22Rv1 (cell line): ENCODE data around the gene CCDC28A.
A peak's percentile ranks its signal among the peaks of the same experiment; 100 is the strongest.

Source experiments
- H3K27ac ChIP-seq: fragments of 450-650 bp; 2 replicates; pipeline ENCODE4 v1.5.1; 2017
- ZFX ChIP-seq: fragments of 450-650 bp; IDR thresholded peaks from 2 replicates; pipeline ENCODE4 v1.6.1; 2017; ENCODE audit warnings: antibody characterized with exemption, borderline replicate concordance
- TF ChIP-seq, protein P1 (sequence below): fragments of 450-650 bp; IDR thresholded peaks from 2 replicates; pipeline ENCODE4 v1.5.1; 2017; ENCODE audit warnings: mild to moderate bottlenecking

Gene CCDC28A

DNA sequence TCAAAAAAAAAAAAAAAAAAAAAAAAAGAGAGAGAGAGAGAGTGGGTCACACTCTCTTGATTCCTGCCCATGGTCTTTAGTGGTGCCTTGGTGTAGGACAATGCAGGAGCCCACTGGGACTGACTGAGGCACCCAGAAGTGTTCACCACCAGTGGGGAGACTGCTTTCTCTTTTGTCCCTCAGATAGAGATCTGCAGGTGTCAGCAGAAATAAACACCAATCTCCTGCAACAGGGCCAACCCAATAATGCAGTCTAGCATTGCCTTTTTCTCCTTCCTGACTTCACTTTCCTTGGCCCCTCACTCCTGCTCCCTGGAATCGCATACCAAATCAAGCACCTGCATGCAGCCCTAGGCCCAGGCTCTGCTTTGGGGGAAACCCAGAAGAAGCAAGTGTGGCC lies 39.0 kb upstream of the CCDC28A start:
- TF ChIP-seq, protein P1, sequence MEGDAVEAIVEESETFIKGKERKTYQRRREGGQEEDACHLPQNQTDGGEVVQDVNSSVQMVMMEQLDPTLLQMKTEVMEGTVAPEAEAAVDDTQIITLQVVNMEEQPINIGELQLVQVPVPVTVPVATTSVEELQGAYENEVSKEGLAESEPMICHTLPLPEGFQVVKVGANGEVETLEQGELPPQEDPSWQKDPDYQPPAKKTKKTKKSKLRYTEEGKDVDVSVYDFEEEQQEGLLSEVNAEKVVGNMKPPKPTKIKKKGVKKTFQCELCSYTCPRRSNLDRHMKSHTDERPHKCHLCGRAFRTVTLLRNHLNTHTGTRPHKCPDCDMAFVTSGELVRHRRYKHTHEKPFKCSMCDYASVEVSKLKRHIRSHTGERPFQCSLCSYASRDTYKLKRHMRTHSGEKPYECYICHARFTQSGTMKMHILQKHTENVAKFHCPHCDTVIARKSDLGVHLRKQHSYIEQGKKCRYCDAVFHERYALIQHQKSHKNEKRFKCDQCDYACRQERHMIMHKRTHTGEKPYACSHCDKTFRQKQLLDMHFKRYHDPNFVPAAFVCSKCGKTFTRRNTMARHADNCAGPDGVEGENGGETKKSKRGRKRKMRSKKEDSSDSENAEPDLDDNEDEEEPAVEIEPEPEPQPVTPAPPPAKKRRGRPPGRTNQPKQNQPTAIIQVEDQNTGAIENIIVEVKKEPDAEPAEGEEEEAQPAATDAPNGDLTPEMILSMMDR = no peak
- no peak for TF ChIP-seq ZFX
- H3K27ac ChIP-seq = no peak overlapping the region

DNA sequence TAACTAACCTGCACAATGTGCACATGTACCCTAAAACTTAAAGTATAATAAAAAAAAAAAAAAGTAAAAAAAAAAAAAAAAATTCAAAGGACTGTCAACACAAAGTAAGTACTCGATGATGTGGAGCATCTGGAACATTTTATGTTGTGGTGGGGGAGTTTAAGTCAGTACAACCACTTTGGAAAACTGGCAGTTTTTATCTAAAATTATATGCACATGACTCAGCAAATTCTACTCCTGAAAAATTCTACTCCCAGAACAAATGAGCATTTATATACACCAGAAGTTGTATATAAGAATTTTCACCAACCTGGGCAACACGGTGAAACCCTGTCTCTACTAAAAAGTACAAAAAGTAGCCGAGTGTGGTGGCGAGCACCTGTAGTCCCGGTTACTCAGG lies 36.9 kb upstream of the CCDC28A start:
- TF ChIP-seq, protein P1 = no peak
- no peak for TF ChIP-seq ZFX

DNA sequence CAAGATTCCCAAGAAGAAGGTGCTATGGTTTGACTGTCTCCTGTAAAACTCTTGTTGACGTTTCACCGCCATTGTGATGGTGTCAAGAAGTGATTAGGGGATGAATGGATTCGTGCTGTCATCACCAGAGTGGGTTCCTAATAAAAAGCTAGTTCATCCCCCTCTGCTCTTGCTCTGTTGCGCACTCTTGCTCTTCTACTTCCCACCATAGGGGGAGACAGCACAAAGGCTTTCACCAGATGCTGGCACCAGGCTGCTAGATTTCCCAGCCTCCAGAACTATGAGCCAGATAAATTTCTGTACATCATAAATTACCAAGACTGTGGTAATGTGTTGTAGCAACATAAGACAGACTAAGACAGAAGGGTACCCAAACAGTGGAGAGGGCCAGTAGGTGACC lies 21.6 kb upstream of the CCDC28A start:
- no peak for TF ChIP-seq ZFX
- TF ChIP-seq, protein P1 = no peak

More for the DNA sequence above, 36.9 kb upstream of the CCDC28A start:
- no peak overlapping the region for H3K27ac ChIP-seq

DNA sequence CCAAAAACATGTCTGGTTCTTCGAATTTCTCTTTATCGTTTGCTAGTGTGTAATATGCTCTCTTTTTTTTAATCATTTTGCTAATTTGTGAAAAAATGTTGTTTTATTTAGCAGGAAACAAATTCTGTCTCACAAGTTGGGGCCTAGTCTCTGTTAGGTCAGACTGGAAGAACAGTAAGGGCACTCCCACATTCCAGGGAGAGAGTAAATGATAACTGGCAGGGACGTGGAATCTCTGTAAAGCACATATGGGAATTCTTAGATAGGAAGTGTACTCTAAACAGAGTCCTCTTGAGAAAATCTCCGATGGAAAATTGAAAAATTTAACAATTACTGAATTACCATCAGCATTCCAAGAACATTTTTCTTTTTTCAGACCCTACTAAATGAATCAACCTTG lies 16.4 kb upstream of the CCDC28A start:
- TF ChIP-seq, protein P1 = no peak
- no peak overlapping the region for H3K27ac ChIP-seq

More for the DNA sequence above, 21.6 kb upstream of the CCDC28A start:
- H3K27ac ChIP-seq = no peak overlapping the region

DNA sequence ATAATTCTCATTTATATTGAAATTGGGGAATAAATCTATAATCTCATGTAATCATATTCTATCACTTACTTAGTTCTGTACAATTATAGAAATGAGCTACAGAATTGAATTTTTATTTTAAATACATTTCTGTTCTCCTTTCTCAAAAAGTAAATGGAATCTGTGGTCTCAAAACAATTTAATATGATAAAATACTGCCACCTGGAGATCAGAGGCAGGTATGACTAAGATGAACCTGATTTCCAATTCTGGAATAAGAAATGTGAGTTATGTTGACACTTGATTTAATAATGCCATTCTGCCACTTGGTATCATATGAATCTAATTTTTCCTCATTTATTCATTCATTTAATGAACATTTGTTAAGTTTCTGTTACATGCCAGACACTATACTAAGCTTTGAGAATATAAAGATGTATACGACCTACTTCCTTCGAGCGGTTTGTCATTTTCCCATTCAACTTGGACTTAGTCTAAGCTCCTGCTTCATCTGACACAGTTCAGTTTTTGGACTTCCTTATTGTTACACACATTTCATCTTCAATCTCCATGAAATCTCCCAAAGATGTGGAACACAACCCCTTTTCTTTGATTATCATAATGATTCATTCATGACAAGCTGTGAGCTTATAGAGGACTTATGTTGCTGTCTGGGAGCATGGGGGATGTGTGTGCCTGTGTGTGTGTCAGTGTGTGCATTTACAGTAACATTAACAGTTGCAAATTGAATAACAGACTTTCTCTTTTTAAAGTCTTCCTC lies 7.5 kb upstream of the CCDC28A start:
- H3K27ac ChIP-seq = no peak overlapping the region
- TF ChIP-seq, protein P1 = peak; percentile 74
- TF ChIP-seq ZFX = no peak

DNA sequence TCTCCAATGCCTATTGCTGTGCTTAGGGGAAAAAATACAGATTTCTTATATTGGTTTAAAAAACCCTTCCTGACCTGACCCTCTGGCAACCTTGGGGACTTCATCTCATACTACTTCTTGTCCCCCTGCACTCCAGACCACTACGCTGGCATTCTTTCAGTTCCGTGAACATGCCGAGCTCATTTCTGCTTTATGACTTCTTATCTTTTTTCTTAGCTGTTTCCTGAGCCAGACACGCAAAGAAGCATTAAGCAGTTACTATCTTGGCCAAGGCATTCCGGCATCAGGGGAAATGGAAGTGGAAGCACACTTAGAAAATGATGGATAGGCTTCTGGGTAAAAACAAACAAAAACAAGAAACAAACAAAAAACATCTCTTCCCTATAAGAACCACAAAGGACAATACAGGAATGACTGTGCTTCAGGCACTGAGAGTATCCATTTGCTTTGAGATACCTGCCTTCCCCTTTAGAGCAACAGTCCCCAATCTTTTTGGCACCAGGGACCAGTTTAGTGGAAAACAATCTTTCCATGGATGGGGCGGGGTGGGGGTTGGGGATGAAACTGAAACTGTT lies 4.4 kb upstream of the CCDC28A start:
- TF ChIP-seq ZFX = no peak
- TF ChIP-seq, protein P1 = no peak
- no peak overlapping the region for H3K27ac ChIP-seq

DNA sequence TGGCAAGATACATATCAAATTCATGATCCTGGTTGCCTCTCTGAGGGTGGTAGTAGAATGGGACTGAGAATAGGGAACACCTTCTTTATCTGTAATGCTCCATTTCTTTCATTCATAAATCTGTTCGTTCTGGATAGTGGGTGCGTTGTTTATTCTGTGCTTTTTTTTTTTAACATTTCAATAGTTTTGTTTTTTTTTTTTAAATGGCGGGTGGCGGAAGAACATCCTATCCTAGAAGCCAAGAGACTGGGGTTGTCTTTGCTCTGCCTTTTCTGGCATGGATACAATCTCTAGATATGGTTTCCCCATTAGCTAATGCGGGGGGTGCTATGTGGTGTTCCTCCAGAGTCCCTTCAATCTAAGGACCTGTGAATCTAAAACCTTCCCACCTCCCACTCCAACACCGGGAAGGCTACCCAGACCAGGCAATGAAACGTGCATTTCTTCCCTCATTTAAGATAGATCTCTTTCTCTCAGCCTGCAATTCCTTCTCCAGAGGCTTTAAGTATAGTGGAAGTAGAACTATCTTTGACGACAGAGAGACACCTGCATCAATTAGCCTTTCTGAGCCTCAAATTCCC lies 883 bp upstream of the CCDC28A start:
- peak overlapping the region; percentile 88 for H3K27ac ChIP-seq
- TF ChIP-seq ZFX = no peak
- TF ChIP-seq, protein P1 = no peak
